ENCODE results near the gene PPIL6. TPM values are rescaled to one million over a fixed set of nuclear protein-coding genes. Genes with fewer than 3 reads are reported as not detected.
A peak's percentile ranks its signal among the peaks of the same experiment; 100 is the strongest.

PPIL6 gene
- polyA plus RNA-seq, 2 of the 4 experiments (the other 2 are of a cell fraction), result 1.6 to 5.0 TPM

DNA sequence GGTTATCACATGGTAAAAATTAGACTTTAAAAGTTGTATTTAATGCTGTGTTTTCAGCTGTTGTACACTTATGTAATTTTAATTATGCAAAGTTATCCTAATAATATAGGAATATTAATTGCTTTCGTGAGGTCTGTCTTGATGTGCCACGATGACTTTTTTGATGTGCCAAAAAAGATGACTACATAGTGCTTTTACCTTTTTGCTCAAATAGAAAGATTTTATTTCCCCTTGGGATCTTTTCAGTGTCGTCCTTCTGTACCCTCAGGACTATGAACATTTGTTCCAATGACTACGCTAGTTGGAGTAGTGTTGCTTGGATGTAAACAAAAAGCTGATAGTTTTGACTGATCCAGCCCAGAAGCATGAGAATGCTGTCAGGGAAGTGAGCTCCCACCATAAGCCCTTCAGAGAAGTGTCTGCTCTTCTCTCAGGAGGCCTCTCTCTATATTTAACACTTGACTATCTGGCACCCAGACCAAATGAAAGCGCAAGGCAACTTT lies 56.9 kb downstream of the PPIL6 start:
- peak overlapping the region; percentile 97 to 100 for H3K27ac ChIP-seq
- TF ChIP-seq POLR2A (IDR thresholded peaks at IDR 0.05; ENCODE audit: low read length), result no peak
- TF ChIP-seq RNF2 (IDR thresholded peaks at IDR 0.05; ENCODE audit: borderline replicate concordance, low read depth), result no peak
- TF ChIP-seq, protein P1, sequence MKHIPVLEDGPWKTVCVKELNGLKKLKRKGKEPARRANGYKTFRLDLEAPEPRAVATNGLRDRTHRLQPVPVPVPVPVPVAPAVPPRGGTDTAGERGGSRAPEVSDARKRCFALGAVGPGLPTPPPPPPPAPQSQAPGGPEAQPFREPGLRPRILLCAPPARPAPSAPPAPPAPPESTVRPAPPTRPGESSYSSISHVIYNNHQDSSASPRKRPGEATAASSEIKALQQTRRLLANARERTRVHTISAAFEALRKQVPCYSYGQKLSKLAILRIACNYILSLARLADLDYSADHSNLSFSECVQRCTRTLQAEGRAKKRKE (CRISPR knock-in tag; IDR thresholded peaks at IDR 0.05; ENCODE audit: low read depth), result no peak
- TF ChIP-seq HEYL (CRISPR knock-in tag; IDR thresholded peaks at IDR 0.05), result no peak
- TF ChIP-seq HOXA7 (CRISPR knock-in tag; IDR thresholded peaks at IDR 0.05), result no peak
- TF ChIP-seq ZC3H11A (IDR thresholded peaks at IDR 0.05), result no peak
- TF ChIP-seq MAX (IDR thresholded peaks at IDR 0.05), result no peak
- no peak for TF ChIP-seq SREBF2 (IDR thresholded peaks at IDR 0.05)
- POLR2A ChIA-PET, result interaction anchor here (0.9 to 2.5 kb wide), 5 partner anchors 22 to 302 kb away, joined by 4 to 17 read pairs (median 7); partner anchors contain the start of genes CEP57L1, PPIL6, SESN1 and SMPD2
- no peak for ATAC-seq
- peak overlapping the region; percentile 78 for H3K4me2 ChIP-seq
- peaks cover 34% of the 10 kb centered on the region; the same call in 2 of the 3 replicates for H3K4me1 ChIP-seq
- no peak for FAIRE-seq
- WGBS (ENCODE audit: missing lambda C conversion rate), result 21% methylated on average over 5 of the region's 5 CpGs
- H3K4me3 ChIP-seq, result peak overlapping the region; percentile 97
- no peaks in the 10 kb centered on the region for H3K9me3 ChIP-seq
- DNase-seq (ENCODE audit: low read depth in 1 of 2, low spot score in 1 of 2), result no peak
- CTCF ChIA-PET, result interaction anchor here (0.6 to 5.0 kb wide), 21 partner anchors 10 to 288 kb away, joined by 3 to 50 read pairs (median 4); partner anchors contain the start of genes CEP57L1, PPIL6 and SMPD2

GRCh38 chr6:109382576-109383437 lies 57.6 kb downstream of the PPIL6 start:
- FAIRE-seq, result no peak
- ChIA-PET POLR2A (interaction anchor here (0.6 to 2.5 kb wide), 7 partner anchors 11 to 825 kb away, joined by 3 to 17 read pairs (median 4); partner anchors contain the start of genes CEP57L1, PPIL6, SESN1 and SMPD2), CTCF (interaction anchor here (0.6 to 5.0 kb wide), 19 partner anchors 11 to 287 kb away, joined by 3 to 50 read pairs (median 4); partner anchors contain the start of genes CEP57L1, PPIL6 and SMPD2)
- Histone ChIP-seq H3K4me3 (peak overlapping the region; percentile 97), H3K4me1 (peaks cover 34% of the 10 kb centered on the region; the same call in 2 of the 3 replicates), H3K4me2 (peak overlapping the region; percentile 78), H3K27ac (peak overlapping the region; percentile 97 to 100), H3K9me3 (no peaks in the 10 kb centered on the region)
- peak; percentile 90 to 92 for ATAC-seq
- DNase-seq (ENCODE audit: low read depth in 1 of 2, low spot score in 1 of 2), result peak; percentile 84 to 94
- WGBS (ENCODE audit: missing lambda C conversion rate), result 1% methylated on average over 23 of the region's 42 CpGs
- TF ChIP-seq EHMT2 (IDR thresholded peaks at IDR 0.05; ENCODE audit: low read depth) (no peak), HES2 (IDR thresholded peaks at IDR 0.05) (no peak), EP300 (IDR thresholded peaks at IDR 0.05) (no peak), MYC (IDR thresholded peaks at IDR 0.05; ENCODE audit: borderline replicate concordance, low read length) (peak; percentile 85), CHD2 (IDR thresholded peaks at IDR 0.05; ENCODE audit: low read length, partially characterized antibody) (peak; percentile 6), USF2 (IDR thresholded peaks at IDR 0.05) (peak; percentile 95), KDM1A (IDR thresholded peaks at IDR 0.05; ENCODE audit: low read depth) (no peak), NR3C1 (IDR thresholded peaks at IDR 0.05) (no peak), RARB (CRISPR knock-in tag; IDR thresholded peaks at IDR 0.05) (no peak), ELK1 (IDR thresholded peaks at IDR 0.05; ENCODE audit: low read depth, low read length) (no peak), HOXA7 (CRISPR knock-in tag; IDR thresholded peaks at IDR 0.05) (no peak), CTCF (IDR thresholded peaks at IDR 0.05) (peak; percentile 68), NPAS2 (CRISPR knock-in tag; IDR thresholded peaks at IDR 0.05; ENCODE audit: borderline replicate concordance) (no peak), SMC3 (IDR thresholded peaks at IDR 0.05) (peak; percentile 63), JUNB (IDR thresholded peaks at IDR 0.05) (no peak), FOSB (CRISPR knock-in tag; IDR thresholded peaks at IDR 0.05) (no peak), PHF8 (IDR thresholded peaks at IDR 0.05; ENCODE audit: borderline replicate concordance, low read depth) (no peak), CHD4 (IDR thresholded peaks at IDR 0.05; ENCODE audit: borderline replicate concordance) (no peak), HOXB5 (CRISPR knock-in tag; IDR thresholded peaks at IDR 0.05) (no peak)
- TF ChIP-seq, protein P1 (CRISPR knock-in tag; IDR thresholded peaks at IDR 0.05; ENCODE audit: low read depth), result no peak
- TF ChIP-seq, protein P2, sequence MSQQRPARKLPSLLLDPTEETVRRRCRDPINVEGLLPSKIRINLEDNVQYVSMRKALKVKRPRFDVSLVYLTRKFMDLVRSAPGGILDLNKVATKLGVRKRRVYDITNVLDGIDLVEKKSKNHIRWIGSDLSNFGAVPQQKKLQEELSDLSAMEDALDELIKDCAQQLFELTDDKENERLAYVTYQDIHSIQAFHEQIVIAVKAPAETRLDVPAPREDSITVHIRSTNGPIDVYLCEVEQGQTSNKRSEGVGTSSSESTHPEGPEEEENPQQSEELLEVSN (IDR thresholded peaks at IDR 0.05; ENCODE audit: borderline replicate concordance, low read depth), result peak; percentile 44; the same call in 1 of the 2 replicates

All from A549 (cell line).